Tibial artery (tissue), 4 donors: Measurements from ENCODE around the gene THSD4.

ENCODE experiments used
- DNase-seq, 2 donors: peaks; one replicate each; pipeline ENCODE4 v3.0.0-alpha.2; 2019
- H3K27ac ChIP-seq, 2 donors: fragments of 200-600 bp; sonication (generic) in 1 of 2; 1 replicate in 1 of 2; 2 replicates in 1 of 2; pipeline ENCODE4 v1.5.1; 2018 to 2019; ENCODE audit warnings: mild to moderate bottlenecking in 1 of 2
- H3K27me3 ChIP-seq, 2 donors: fragments of 200-600 bp; sonication (generic) in 1 of 2; one replicate each; pipeline versions ENCODE4 v1.5.1 to v1.6.0; 2016 to 2019
- H3K36me3 ChIP-seq, 3 donors: fragments of 200-600 bp; sonication (generic) in 2 of 3; one replicate each; pipeline ENCODE4 v1.5.1; 2016 to 2019; ENCODE audit warnings: mild to moderate bottlenecking in 2 of 3
- H3K4me1 ChIP-seq, 4 donors: fragments of 200-600 bp; sonication (generic) in 2 of 4; 1 replicate in 3 of 4; 2 replicates in 1 of 4; pipeline ENCODE4 v1.5.1; 2016 to 2019
- H3K4me3 ChIP-seq, 2 donors: fragments of 200-600 bp; sonication (generic) in 1 of 2; 1 replicate in 1 of 2; 2 replicates in 1 of 2; pipeline ENCODE4 v1.5.1; 2018 to 2019; ENCODE audit warnings: mild to moderate bottlenecking in 2 of 2
- H3K9me3 ChIP-seq, 3 donors: fragments of 200-600 bp; sonication (generic) in 1 of 3; one replicate each; pipeline ENCODE4 v1.5.1; 2016 to 2019
- intact Hi-C: fragments of 100-400 bp; cut with DNase I; formaldehyde crosslinking; loops from one replicate; pipeline ENCODE4 v1.15.0; 2023; ENCODE audit warnings: low total_unique reads
- TF ChIP-seq, protein P1 (sequence below), 2 experiments: fragments of 200-600 bp in 1 of 2; fragments of 450-650 bp in 1 of 2; IDR thresholded peaks; one replicate each; pipeline ENCODE4 v1.5.1; 2017 to 2019; ENCODE audit warnings: antibody characterized with exemption in 2 of 2, mild to moderate bottlenecking in 1 of 2, moderate library complexity in 1 of 2

The THSD4 gene

DNA sequence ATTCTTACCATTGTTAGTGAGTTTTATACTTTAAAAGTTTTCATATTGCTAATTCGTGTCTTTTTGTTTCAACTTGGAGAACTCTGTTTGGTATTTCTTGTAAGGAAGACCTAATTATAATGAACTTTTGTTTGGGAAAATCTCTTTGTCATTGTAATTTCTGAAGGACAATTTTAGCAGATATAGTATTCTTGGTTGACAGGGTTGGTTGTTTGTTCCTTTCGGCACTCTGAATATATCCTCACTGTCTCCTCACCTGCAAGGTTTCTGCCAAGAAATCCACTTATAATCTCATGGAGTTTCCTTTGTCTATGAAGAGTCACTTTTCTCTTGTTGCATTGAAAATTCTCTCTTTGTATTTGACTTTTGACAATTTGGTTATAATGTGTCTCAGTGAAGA lies 469.9 kb downstream of the THSD4 start:
- intact Hi-C loops, result no loop called here
- no peak overlapping the region for H3K27ac ChIP-seq
- no peak overlapping the region for H3K4me3 ChIP-seq
- H3K27me3 ChIP-seq, result no peaks in the 10 kb centered on the region
- no peaks in the 10 kb centered on the region for H3K36me3 ChIP-seq
- peaks cover 0 to 20% (median 7%) of the 10 kb centered on the region in 3 donors for H3K9me3 ChIP-seq
- H3K4me1 ChIP-seq, result no peaks in the 10 kb centered on the region
- DNase-seq, result no peak
- TF ChIP-seq, protein P1, sequence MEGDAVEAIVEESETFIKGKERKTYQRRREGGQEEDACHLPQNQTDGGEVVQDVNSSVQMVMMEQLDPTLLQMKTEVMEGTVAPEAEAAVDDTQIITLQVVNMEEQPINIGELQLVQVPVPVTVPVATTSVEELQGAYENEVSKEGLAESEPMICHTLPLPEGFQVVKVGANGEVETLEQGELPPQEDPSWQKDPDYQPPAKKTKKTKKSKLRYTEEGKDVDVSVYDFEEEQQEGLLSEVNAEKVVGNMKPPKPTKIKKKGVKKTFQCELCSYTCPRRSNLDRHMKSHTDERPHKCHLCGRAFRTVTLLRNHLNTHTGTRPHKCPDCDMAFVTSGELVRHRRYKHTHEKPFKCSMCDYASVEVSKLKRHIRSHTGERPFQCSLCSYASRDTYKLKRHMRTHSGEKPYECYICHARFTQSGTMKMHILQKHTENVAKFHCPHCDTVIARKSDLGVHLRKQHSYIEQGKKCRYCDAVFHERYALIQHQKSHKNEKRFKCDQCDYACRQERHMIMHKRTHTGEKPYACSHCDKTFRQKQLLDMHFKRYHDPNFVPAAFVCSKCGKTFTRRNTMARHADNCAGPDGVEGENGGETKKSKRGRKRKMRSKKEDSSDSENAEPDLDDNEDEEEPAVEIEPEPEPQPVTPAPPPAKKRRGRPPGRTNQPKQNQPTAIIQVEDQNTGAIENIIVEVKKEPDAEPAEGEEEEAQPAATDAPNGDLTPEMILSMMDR (IDR thresholded peaks at IDR 0.05), result no peak

DNA sequence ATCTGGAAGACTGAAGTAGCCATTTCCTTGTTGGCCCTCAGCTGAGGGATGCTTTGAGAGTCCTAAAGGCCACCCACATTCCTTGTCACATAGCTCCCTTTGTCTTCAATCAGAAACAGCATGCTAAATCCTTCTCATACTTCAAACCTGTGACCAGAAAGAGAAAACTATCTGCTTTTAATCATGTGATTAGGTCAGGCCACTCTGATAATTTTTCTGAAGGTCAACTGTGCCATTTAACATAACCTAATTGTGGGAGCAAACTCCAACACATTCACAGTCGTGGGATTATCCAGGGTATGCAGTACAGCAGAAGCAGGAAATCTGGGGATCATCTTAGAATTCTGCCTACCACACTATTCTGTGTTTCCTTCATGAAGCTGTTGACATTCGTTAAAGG lies 471.2 kb downstream of the THSD4 start:
- DNase-seq, result no peak
- Histone ChIP-seq H3K4me3 (no peak overlapping the region), H3K9me3 (peaks cover 0 to 20% (median 7%) of the 10 kb centered on the region in 3 donors), H3K4me1 (no peaks in the 10 kb centered on the region), H3K27ac (no peak overlapping the region), H3K36me3 (no peaks in the 10 kb centered on the region), H3K27me3 (no peaks in the 10 kb centered on the region)
- intact Hi-C loops, result no loop called here
- TF ChIP-seq, protein P1 (IDR thresholded peaks at IDR 0.05), result no peak

DNA sequence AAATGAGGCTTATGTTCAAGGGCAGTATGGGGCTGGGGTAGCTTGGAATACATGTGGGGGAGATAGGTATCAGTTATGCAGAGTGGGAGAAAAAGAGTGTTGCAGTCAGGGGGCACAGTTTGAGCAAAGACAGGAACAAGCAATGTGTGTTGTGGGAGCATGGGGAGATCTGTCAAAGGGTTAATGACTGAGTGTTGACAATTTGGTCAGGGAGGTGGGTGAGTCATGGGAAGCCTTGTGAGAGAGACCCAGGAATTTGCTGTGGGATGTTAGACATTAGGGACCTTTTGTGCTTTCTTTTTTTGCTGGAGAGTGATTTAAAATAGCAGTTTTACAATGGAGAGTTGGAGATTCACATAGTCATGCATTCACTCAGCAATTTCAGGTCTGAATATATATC lies 473.5 kb downstream of the THSD4 start:
- DNase-seq, result no peak
- Histone ChIP-seq H3K4me3 (no peak overlapping the region), H3K4me1 (no peaks in the 10 kb centered on the region), H3K9me3 (peaks cover 0 to 17% (median 7%) of the 10 kb centered on the region in 3 donors), H3K36me3 (no peaks in the 10 kb centered on the region), H3K27ac (no peak overlapping the region), H3K27me3 (no peaks in the 10 kb centered on the region)
- TF ChIP-seq, protein P1 (IDR thresholded peaks at IDR 0.05), result no peak
- intact Hi-C loops, result no loop called here

DNA sequence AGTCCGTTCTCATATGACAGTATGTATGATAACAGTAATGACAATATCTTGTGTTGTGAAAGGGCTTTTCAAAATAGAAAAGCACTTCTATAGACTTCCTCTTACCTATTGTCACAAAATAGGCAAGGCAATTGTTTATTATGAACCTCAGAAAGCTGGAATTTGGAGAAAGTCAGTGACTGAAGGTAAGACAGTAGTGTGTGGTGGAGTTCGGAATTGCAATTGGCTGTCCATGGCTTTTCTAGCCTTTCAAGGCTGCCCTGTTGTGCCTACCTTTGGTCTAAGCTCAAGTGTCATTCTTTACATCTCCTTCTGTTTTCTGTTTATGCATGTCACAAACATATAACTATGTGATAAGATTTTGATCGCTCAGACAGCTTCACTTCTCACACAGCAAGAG lies 475.8 kb downstream of the THSD4 start:
- no peak for DNase-seq

DNA sequence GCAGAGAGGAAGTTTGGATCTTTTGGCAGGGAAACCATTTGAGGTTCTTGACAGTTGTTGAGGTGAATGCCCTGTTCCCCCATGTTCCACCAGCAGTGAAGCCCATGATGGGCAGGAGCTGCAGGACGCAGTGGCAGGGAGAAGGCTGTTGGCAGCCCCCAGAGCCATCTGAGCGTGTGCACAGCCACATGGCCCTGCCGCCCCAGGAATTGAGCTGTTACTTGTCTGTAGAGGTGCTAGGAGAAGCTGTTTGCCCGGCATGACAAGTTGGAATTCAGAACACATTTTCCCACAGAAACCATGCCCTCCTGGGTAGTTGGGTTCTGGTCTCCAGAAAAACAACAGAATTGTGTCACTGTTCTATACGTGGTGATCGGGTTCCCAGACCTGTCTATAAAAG lies 476.9 kb downstream of the THSD4 start:
- Histone ChIP-seq H3K36me3 (no peaks in the 10 kb centered on the region), H3K27ac (no peak overlapping the region), H3K4me3 (no peak overlapping the region), H3K9me3 (no peaks in the 10 kb centered on the region), H3K27me3 (no peaks in the 10 kb centered on the region), H3K4me1 (peaks cover 0 to 16% (median 8%) of the 10 kb centered on the region in 4 donors)
- intact Hi-C loops, result no loop called here
- TF ChIP-seq, protein P1 (IDR thresholded peaks at IDR 0.05), result no peak
- DNase-seq, result no peak

More for the DNA sequence above, 475.8 kb downstream of the THSD4 start:
- Histone ChIP-seq H3K9me3 (peaks cover 0 to 3% (median 2%) of the 10 kb centered on the region in 3 donors), H3K27ac (no peak overlapping the region), H3K36me3 (no peaks in the 10 kb centered on the region), H3K27me3 (no peaks in the 10 kb centered on the region), H3K4me1 (peaks cover 0 to 5% (median 1%) of the 10 kb centered on the region in 4 donors), H3K4me3 (no peak overlapping the region)
- intact Hi-C loops, result no loop called here
- TF ChIP-seq, protein P1 (IDR thresholded peaks at IDR 0.05), result no peak
